Stimulated activated CD8-positive, alpha-beta memory T cell treated with anti-CD3 and anti-CD28 coated beads, Interleukin-4, amount 100 ng/mL, for 24 hours (primary cell): ENCODE data around the gene PRKCE.

Experiments used
- DNase-seq: peaks from one replicate; pipeline ENCODE4 v3.0.0-alpha.2; 2020; ENCODE audit warnings: low read depth

The PRKCE gene

DNA sequence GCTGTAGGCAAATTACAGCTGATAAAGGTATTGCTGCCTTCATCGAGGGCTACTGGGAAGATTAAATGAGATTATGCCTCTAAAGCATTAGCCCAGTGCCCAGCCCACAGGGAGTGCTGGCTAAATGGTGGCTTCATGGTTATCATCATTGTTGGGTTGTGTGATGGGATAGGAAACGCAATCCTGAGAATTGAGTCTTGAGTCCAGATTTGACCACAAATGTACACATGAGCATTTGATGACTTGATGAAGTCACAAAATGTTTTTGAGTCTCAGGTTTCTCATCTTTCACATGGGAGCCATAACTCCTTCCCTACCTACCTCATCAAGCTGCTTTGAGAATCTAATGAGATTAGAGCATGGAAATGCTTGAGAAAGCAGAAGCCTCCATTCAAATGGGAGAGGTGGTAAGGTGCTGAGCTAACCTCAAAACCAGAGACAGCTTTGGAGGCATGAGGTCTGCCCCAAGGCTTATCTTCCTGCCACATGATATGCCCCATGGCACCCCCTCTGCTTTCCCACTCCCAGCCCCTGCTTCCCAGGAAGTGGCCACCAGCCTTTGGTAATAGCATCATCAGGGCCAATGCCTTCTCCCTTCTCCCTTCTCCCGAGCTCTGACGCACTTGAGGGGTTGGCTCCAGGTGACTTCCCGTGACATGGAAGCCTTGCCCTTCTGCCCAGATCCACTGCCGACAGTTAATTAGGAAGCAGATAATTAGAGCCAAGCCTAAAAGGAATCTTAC is 496.3 kb downstream of the PRKCE start:
- no peak for DNase-seq

- DNase-seq, result no peak
Observed at GRCh38 chr2:46148369-46148736, 496.9 kb downstream of the PRKCE start.

DNA sequence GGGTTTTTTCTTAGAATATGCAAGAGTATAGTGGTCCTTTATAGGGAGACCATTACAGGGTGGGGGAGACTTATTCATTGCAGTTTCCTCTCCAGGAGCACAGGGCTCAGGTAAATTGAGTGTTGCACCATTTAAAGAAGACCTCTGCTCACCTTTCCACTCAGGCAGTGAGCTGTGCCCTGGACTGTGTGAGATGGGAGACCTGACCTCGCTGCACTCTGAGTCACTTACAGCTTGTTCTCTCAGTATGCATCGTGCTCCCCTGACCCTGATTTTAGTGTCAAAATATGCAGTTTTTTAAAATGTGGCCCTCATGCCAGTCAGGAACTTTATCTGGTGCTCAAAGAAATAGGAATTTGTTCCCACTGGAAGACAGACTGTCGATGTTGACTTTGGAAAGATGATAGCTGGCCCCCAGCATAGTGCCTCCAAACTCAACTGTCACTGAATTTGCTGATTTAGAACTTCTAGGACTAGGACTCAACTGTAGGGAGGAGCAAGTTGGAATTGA is 499.0 kb downstream of the PRKCE start:
- DNase-seq, result no peak

DNA sequence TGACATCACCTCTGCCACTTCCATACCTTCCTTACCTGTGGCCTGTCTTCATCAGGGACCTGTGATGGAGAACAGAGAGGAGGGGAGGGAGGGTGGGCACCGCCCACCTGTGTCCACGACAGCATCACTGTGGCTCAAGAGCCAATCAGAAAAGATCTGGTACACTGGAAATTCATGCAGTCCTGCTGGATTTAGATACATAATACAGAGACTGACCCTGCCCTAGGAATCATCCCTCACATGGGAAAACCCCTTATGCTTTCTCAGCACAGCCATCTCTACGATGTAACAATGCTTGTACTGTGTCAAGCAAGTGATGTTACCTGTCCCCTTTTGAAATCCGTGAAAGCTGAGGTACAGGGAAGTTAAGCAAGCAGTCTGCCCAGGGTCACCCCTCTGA is 500.1 kb downstream of the PRKCE start:
- no peak for DNase-seq

DNA sequence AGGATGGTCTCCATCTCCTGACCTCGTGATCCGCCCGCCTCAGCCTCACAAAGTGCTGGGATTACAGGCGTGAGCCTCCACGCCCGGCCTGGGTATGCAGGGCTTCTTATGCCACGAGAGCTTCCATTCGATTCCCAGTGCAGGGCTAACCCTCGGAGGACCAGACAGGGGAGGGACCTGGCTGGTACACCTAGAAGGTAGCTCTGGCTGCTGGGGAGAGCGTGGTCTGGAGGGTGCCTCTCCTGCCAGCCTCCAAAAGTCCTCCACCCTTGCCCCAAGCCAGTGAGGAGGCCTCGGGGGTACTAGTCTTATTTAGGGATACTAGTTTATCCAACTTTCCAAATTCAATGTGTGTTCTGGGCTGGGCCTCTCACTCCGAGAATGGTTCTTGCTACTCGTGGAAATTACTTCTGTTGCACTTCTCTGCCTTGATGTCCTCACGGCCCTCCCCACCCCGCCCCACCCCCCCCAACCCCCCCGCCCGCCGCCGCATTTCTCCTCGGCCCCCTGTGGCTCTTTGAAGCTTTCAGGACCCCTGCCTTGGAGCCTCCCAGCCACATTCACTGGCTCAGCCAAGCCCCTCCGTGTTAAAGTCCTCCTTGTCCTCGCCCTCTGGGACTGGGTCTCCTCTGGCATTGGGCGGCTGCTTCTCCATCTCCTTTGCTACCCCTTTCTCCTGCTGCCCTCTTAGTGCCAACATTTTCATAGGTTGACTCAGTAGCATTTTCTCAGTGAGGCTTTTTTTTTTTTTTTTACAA is 502.7 kb downstream of the PRKCE start:
- no peak for DNase-seq

- DNase-seq, result no peak
Observed at GRCh38 chr2:46157072-46157965, 505.8 kb downstream of the PRKCE start.

DNA sequence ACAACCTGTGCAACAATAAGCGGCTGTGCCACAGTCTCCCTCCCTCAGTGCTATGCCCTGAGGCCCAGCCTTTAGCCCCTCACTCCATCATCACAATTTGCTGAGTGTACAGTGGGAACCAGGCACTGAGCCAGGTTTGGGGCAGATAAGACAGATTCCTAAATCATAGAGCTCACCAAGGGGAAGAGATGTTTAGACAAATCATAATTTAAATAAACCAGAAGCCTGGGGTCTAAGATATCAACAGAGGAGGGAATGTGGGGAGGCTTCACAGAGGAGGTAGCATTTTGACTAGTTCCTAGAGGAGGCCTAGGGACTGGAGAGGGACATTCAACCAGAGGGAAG is 506.5 kb downstream of the PRKCE start:
- DNase-seq, result no peak

DNA sequence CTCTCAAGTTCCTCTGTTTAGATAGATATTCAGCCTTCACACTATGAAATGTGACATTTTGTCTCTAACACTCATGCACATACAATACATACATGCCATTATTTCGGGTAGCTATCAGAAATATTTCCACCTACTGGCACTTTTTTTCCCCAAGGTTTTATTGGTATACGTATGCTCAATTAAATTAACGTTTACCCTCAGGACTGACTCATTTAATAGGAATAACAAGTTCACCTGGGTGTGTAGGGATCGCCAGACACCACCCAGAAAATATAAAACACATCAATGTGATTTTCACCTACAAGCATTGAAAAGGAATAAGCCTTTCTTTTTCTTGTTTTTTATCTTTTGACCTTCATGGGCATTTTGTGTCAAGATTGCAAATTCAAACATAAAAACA is 507.2 kb downstream of the PRKCE start:
- DNase-seq, result no peak

DNA sequence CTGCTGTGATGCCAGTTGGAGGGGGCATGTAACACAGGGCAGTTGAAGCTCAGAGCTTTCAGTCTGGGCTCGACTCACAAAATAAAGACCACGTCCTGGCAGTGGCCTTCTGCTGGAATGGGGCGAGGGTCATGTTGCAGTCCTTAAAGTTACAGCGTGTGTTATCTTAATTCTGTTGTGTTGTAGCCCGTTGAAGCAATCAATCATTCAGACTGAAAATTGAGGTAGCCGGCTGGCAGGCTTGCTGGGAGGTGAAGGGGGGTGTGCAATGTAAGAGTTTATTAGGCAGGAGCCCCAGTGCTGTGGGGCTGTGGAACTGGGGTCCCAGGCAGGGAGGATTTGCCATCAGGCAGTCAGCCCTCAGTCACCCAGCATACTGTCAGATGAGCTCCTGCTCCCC is 508.9 kb downstream of the PRKCE start:
- no peak for DNase-seq

GRCh38 chr2:46161315-46161714 is 509.8 kb downstream of the PRKCE start:
- no peak for DNase-seq

DNA sequence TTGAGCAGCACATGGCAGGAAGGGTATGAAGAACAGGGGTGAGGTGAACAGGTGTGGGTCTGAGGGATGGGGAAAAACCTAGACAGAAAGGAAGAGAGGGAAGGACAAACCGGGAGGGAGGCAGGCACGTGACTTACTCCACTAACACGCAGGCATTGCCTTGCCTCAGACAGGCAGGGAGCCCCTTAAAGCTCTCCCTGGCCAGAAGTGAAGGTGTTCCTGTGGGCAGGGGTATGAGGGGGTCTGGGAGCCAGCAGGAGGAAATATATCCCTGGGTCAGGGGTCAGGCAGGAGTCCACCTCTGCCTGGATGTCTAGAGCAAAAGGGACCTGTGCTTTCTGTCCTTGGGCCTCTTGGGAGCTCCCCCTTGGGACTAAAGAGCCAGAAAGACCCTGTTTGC is 510.4 kb downstream of the PRKCE start:
- DNase-seq, result no peak

GRCh38 chr2:46162329-46163097 is 511.0 kb downstream of the PRKCE start:
- no peak for DNase-seq

DNA sequence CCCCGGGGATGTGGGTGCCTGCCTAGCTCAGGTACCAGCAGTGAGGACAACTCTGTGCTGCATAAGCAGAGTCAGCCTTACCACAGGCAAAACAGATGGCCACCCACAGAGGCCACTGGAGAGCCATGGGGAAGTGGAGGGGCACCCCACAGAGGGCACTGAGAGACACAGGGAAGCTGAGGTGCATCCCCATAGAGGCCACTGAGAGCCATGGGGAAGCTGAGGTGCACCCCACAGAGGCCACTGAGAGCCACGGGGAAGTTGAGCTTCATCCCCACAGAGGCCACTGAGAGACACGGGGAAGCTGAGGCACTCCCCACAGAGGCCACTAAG is 511.6 kb downstream of the PRKCE start:
- no peak for DNase-seq

- DNase-seq, result no peak
Observed at GRCh38 chr2:46163804-46164528, 512.5 kb downstream of the PRKCE start.

DNA sequence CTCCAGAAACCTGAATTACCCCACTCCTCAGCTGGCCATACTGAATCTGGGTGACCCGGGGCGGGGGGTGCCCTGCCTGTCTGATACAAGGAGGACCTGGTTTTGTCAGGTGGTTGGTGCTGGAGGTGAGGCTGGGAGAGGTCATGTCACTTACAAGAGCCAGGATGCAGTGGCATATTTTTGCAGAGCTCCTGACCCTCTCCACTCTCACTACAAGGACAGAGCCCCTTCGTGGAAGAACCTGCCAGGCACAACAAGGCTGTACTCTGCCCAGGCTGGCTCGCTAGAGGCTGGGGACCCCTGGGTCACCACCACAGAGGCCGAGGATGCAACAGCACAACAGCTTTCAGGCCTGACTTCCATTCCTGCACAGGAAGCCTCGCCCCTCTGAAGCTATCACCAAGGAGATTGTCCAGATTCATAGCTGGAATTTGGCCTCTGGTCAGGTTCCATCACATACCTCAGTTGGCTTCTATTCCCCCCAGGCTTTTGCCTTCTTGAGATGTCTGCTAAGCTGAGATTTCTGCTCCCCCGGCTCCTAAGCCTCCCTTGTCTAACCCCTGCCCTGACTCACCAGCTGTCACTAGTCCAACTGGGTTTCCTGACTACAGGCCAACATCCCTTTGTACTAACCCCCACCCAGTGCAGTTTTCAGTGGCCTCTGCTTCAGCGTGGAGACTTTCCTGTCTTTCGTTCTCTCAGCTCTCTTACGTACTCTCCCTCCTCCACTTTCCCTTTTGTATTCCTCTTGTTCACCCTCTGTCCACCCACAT is 513.2 kb downstream of the PRKCE start:
- DNase-seq, result no peak

- no peak for DNase-seq
Observed at GRCh38 chr2:46165916-46166315, 514.4 kb downstream of the PRKCE start.

- DNase-seq, result no peak
Observed at GRCh38 chr2:46167406-46167805, 515.9 kb downstream of the PRKCE start.

- no peak for DNase-seq
Observed at GRCh38 chr2:46167924-46168323, 516.4 kb downstream of the PRKCE start.

DNA sequence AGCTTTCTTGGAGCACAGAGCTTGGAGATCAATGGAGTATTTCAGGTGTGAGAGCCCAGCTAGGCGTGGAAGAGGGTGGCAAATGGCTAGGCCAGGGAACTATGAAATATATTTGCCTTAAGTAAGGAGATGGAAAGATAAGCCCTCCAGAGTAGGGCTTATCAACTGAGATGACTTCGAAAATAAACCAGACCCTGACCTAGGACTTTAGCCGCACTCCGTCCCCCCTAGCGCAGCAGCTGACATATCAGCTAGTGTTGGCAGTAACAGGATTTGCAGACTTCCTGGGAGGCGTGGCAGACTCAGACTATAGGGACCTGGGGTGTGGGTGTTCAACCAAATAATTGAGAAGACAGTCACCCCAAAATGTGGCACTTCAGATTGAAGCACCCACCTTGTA is 518.0 kb downstream of the PRKCE start:
- no peak for DNase-seq

DNA sequence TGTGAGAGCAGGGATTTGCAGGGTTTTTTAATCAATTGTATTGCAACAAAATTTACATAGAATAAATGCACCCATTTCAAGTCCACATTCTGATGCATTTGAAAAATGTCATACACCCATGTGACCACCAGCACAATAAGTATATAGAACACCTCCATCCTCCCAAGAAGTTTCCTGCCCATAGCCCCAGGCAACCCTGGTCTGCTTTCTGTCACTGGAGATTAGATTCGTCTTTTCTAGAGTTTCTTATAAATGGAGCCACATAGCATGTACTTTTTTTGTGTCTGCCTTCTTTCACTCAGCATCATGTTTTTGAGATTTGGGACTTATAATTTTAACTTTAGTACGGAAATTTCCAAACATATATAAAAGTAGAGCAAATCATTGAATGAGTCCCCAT is 518.6 kb downstream of the PRKCE start:
- no peak for DNase-seq
